HEK293 (cell line): ENCODE measurements around the gene INO80B.

Experiments used
- CTCF ChIA-PET: fragments of 350-600 bp; formaldehyde crosslinking; extraction: SDS; loops from one replicate; lab custom pipeline; 2021; ENCODE audit warnings: antibody characterized with exemption; lab: Yijun Ruan, JAX
- POLR2A ChIA-PET: fragments of 300-600 bp; formaldehyde crosslinking; extraction: SDS; loops from one replicate; lab custom pipeline; 2020; ENCODE audit warnings: antibody characterized with exemption, inconsistent platforms; lab: Yijun Ruan, JAX
- H3K27ac ChIP-seq: fragments of 200-500 bp; sonication (Bioruptor generic); 2 replicates; pipeline ENCODE4 v1.5.1; 2014; ENCODE audit warnings: low read depth, low read length, control low read depth, inconsistent platforms; ENCODE audit errors: extremely low read depth
- H3K36me3 ChIP-seq, 2 experiments: fragments of 200-500 bp in 1 of 2; sonication (Bioruptor generic) in 1 of 2; 1 replicate in 1 of 2; 2 replicates in 1 of 2; pipeline ENCODE4 v1.5.1; 2014 to 2017; ENCODE audit warnings: inconsistent platforms in 2 of 2, low read length in 2 of 2; ENCODE audit not compliant: control insufficient read depth in 2 of 2, insufficient read depth in 1 of 2
- H3K4me1 ChIP-seq: fragments of 200-500 bp; sonication (Bioruptor generic); 2 replicates; pipeline ENCODE4 v1.5.1; 2014; ENCODE audit warnings: mild to moderate bottlenecking, low read length, inconsistent platforms; ENCODE audit not compliant: control insufficient read depth, insufficient read depth
- H3K4me3 ChIP-seq: 2 replicates; pipeline ENCODE4 v1.5.1; 2011; ENCODE audit warnings: low read depth, mild to moderate bottlenecking, control low read depth, low read length, moderate library complexity
- H3K9me3 ChIP-seq: fragments of 200-500 bp; sonication (Bioruptor generic); 2 replicates; pipeline ENCODE4 v1.5.1; 2014; ENCODE audit warnings: low read depth, low read length, inconsistent platforms; ENCODE audit not compliant: control insufficient read depth, insufficient read depth
- OSR2 ChIP-seq: fragments of 450-650 bp; formaldehyde crosslinking; IDR thresholded peaks from 2 replicates; pipeline ENCODE4 v1.5.1; 2016; ENCODE audit warnings: missing biosample characterization, missing genetic modification characterization
- ZFP41 ChIP-seq: fragments of 450-650 bp; formaldehyde crosslinking; IDR thresholded peaks from 2 replicates; pipeline ENCODE4 v1.5.1; 2016; ENCODE audit warnings: missing biosample characterization, missing genetic modification characterization, borderline replicate concordance
- ZIC2 ChIP-seq: fragments of 450-650 bp; formaldehyde crosslinking; IDR thresholded peaks from 2 replicates; pipeline ENCODE4 v1.5.1; 2016; ENCODE audit warnings: missing biosample characterization, missing genetic modification characterization
- ZNF132 ChIP-seq: fragments of 450-650 bp; formaldehyde crosslinking; IDR thresholded peaks from 2 replicates; pipeline ENCODE4 v1.5.1; 2017; ENCODE audit warnings: missing biosample characterization, missing genetic modification characterization, borderline replicate concordance
- ZNF146 ChIP-seq: fragments of 450-650 bp; formaldehyde crosslinking; IDR thresholded peaks from 2 replicates; pipeline ENCODE4 v1.5.1; 2016; ENCODE audit warnings: missing biosample characterization, missing genetic modification characterization
- ZNF2 ChIP-seq: fragments of 450-650 bp; formaldehyde crosslinking; IDR thresholded peaks from 2 replicates; pipeline ENCODE4 v1.5.1; 2016; ENCODE audit warnings: missing biosample characterization, missing genetic modification characterization
- ZNF214 ChIP-seq: fragments of 450-650 bp; formaldehyde crosslinking; IDR thresholded peaks from 2 replicates; pipeline ENCODE4 v1.5.1; 2017; ENCODE audit warnings: missing biosample characterization, mild to moderate bottlenecking, missing genetic modification characterization, borderline replicate concordance
- ZNF266 ChIP-seq: fragments of 450-650 bp; formaldehyde crosslinking; IDR thresholded peaks from 2 replicates; pipeline ENCODE4 v1.5.1; 2016; ENCODE audit warnings: missing biosample characterization, missing genetic modification characterization, low read depth
- ZNF416 ChIP-seq: fragments of 450-650 bp; formaldehyde crosslinking; IDR thresholded peaks from 2 replicates; pipeline ENCODE4 v1.5.1; 2016; ENCODE audit warnings: missing biosample characterization, missing genetic modification characterization
- ZNF433 ChIP-seq: fragments of 450-650 bp; formaldehyde crosslinking; IDR thresholded peaks from 2 replicates; pipeline ENCODE4 v1.5.1; 2016; ENCODE audit warnings: missing biosample characterization, missing genetic modification characterization, low read depth
- ZNF549 ChIP-seq: fragments of 450-650 bp; IDR thresholded peaks from 2 replicates; pipeline ENCODE4 v1.5.1; 2018; ENCODE audit warnings: missing biosample characterization, missing genetic modification characterization, mild to moderate bottlenecking, inconsistent platforms, moderate library complexity
- ZNF76 ChIP-seq: fragments of 450-650 bp; formaldehyde crosslinking; IDR thresholded peaks from 2 replicates; pipeline ENCODE4; 2016; ENCODE audit warnings: low read depth, missing biosample characterization, missing genetic modification characterization, borderline replicate concordance
- ZNF792 ChIP-seq: fragments of 450-650 bp; formaldehyde crosslinking; IDR thresholded peaks from 2 replicates; pipeline ENCODE4 v1.5.1; 2016; ENCODE audit warnings: missing biosample characterization, missing genetic modification characterization
- ZNF843 ChIP-seq: fragments of 450-650 bp; formaldehyde crosslinking; IDR thresholded peaks from 2 replicates; pipeline ENCODE4 v1.5.1; 2016; ENCODE audit warnings: missing biosample characterization, missing genetic modification characterization
- ZSCAN16 ChIP-seq: fragments of 450-650 bp; formaldehyde crosslinking; IDR thresholded peaks from 2 replicates; pipeline ENCODE4 v1.5.1; 2016; ENCODE audit warnings: missing biosample characterization, missing genetic modification characterization
- TF ChIP-seq, protein P1 (sequence below): fragments of 450-650 bp; formaldehyde crosslinking; IDR thresholded peaks from 2 replicates; pipeline ENCODE4 v1.5.1; 2016; ENCODE audit warnings: missing biosample characterization, missing genetic modification characterization

The INO80B gene

GRCh38 chr2:74472086-74472944, 17.4 kb downstream of the INO80B start, which contains the start of gene MRPL53 (continued):
- TF ChIP-seq ZNF792 (tag by site-specific recombination) = no peak

- Histone ChIP-seq H3K27ac (peak overlapping the region; percentile 87), H3K36me3 (peaks cover 24 to 36% of the 10 kb centered on the region in 2 experiments), H3K4me3 (peak overlapping the region; percentile 55), H3K9me3 (no peaks in the 10 kb centered on the region), H3K4me1 (0 out of 2 replicates have a peak, but pooled peaks cover 2% of the 10 kb centered on the region)
- CTCF ChIA-PET = interaction anchor here (0.6 to 1.5 kb wide), 5 partner anchors 10 to 195 kb away, joined by 3 to 14 read pairs (median 3); partner anchors contain the start of genes CCDC142, INO80B and TTC31
- POLR2A ChIA-PET = interaction anchor here (0.8 to 4.0 kb wide), 10 partner anchors 9 to 117 kb away, joined by 3 to 44 read pairs (median 4); partner anchors contain the start of genes AUP1, CCDC142, HTRA2 and INO80B
- no peak for TF ChIP-seq ZNF146 (tag by site-specific recombination)
- no peak for TF ChIP-seq ZNF549 (tag by site-specific recombination)
Observed at GRCh38 chr2:74472945-74473258, 18.0 kb downstream of the INO80B start.

DNA sequence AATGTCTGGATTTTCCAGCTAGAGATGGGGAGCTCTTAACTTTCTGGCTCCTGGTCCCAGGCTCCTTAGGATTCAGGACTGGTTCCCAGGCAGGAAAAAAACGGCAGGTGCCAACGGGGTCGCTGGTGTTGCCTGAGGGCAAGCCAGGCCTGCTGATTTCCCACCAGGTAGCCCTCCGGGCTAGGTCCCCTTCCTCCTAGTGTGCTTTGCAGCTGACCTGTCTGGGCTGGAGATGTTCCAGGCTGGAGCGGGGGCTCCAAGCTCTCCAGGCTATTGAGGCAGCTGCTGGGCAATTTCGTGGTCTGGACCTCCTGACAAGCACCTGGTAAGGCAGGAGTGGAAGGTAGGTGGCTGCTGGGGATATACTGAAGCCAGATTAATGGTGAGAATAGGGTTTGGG, 19.6 kb downstream of the INO80B start:
- Histone ChIP-seq H3K27ac (no peak overlapping the region), H3K36me3 (peaks cover 40 to 45% of the 10 kb centered on the region in 2 experiments), H3K4me3 (no peak overlapping the region), H3K4me1 (0 out of 2 replicates have a peak, but pooled peaks cover 2% of the 10 kb centered on the region), H3K9me3 (no peaks in the 10 kb centered on the region)
- ChIA-PET CTCF (interaction anchor here (0.6 to 1.5 kb wide), 6 partner anchors 9 to 101 kb away, joined by 3 to 7 read pairs (median 3); no protein-coding TSS in a partner anchor), POLR2A (interaction anchor here (0.7 to 4.0 kb wide), 4 partner anchors 16 to 73 kb away, joined by 5 to 44 read pairs (median 8); partner anchors contain the start of genes DQX1 and WBP1)
- TF ChIP-seq ZSCAN16 (tag by site-specific recombination) = no peak
- TF ChIP-seq, protein P1, sequence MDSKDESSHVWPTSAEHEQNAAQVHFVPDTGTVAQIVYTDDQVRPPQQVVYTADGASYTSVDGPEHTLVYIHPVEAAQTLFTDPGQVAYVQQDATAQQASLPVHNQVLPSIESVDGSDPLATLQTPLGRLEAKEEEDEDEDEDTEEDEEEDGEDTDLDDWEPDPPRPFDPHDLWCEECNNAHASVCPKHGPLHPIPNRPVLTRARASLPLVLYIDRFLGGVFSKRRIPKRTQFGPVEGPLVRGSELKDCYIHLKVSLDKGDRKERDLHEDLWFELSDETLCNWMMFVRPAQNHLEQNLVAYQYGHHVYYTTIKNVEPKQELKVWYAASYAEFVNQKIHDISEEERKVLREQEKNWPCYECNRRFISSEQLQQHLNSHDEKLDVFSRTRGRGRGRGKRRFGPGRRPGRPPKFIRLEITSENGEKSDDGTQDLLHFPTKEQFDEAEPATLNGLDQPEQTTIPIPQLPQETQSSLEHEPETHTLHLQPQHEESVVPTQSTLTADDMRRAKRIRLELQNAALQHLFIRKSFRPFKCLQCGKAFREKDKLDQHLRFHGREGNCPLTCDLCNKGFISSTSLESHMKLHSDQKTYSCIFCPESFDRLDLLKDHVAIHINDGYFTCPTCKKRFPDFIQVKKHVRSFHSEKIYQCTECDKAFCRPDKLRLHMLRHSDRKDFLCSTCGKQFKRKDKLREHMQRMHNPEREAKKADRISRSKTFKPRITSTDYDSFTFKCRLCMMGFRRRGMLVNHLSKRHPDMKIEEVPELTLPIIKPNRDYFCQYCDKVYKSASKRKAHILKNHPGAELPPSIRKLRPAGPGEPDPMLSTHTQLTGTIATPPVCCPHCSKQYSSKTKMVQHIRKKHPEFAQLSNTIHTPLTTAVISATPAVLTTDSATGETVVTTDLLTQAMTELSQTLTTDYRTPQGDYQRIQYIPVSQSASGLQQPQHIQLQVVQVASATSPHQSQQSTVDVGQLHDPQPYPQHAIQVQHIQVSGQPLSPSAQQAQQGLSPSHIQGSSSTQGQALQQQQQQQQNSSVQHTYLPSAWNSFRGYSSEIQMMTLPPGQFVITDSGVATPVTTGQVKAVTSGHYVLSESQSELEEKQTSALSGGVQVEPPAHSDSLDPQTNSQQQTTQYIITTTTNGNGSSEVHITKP (tag by site-specific recombination) = no peak
- TF ChIP-seq OSR2 (tag by site-specific recombination) = no peak
- TF ChIP-seq ZFP41 (tag by site-specific recombination) = no peak
- TF ChIP-seq ZNF433 (tag by site-specific recombination) = no peak
- TF ChIP-seq ZNF266 (tag by site-specific recombination) = no peak
- no peak for TF ChIP-seq ZNF2 (tag by site-specific recombination)
- TF ChIP-seq ZIC2 = peak; percentile 25; the same call in 1 of the 2 replicates

- no peak overlapping the region for H3K4me3 ChIP-seq
- H3K9me3 ChIP-seq = no peaks in the 10 kb centered on the region
- H3K36me3 ChIP-seq = peaks cover 44 to 49% of the 10 kb centered on the region in 2 experiments
- TF ChIP-seq ZNF76 (tag by site-specific recombination) (no peak), ZNF214 (no peak), ZNF416 (tag by site-specific recombination) (no peak), ZSCAN16 (tag by site-specific recombination) (no peak), ZNF132 (tag by site-specific recombination) (no peak), ZNF843 (tag by site-specific recombination) (no peak)
- ChIA-PET CTCF (interaction anchor here (0.8 to 1.5 kb wide), 5 partner anchors 8 to 171 kb away, joined by 3 to 7 read pairs (median 3); no protein-coding TSS in a partner anchor), POLR2A (interaction anchor here (0.9 kb wide), 1 partner anchor 51 kb away, joined by 9 read pairs; the partner anchor contains the start of gene DQX1)
- no peak overlapping the region for H3K27ac ChIP-seq
- 0 out of 2 replicates have a peak, but pooled peaks cover 2% of the 10 kb centered on the region for H3K4me1 ChIP-seq
Observed at GRCh38 chr2:74474899-74475298, 20.0 kb downstream of the INO80B start.
